Measurements from ENCODE around the gene ZNF76. TPM values are rescaled to one million over a fixed set of nuclear protein-coding genes. Genes with fewer than 3 reads are reported as not detected.

ZNF76 gene
- total RNA-seq, result 10 to 100 TPM; 19.6 to 52.5 (median 27.5) TPM

DNA sequence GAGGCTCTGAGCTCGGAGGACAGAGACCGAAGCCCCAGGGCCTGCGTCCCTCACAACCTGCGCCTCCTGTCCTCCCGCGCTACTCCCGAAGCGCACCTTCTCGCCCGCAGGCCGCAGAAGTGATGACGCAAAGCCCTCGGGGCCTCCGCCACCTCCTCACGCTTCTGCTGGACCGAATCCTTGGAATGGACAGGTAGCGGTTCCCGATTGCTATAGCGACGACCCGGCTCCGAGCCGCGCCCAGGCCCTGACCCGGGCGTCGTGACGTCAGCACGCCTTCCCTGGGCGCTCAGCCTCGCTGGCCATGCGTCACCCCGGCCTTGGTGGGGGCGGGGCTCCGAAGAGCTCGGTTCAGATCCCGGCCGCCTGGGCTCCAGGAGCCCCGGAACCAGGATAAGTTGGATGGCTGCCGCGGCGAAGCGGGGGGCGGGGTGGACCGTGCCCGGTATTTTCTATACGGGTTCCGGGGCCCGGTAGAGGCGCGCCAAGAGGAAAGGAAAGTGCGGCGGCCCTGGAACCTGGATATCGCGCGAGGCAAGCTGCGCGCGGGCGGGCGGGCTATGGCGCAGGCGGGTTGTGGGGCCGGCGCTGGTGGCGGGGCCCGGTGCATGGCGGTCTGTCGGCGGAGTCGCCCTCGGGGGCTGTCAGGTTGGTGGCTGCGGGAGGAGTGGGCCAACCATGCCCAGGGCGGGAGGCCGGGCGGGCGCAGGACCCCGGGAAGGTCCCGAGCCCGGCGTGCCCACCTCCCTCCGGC, at the start of gene ZNF76:
Gene ZNF76, plus strand, starts transcription at position 542 of the 754 bp plus-strand sequence. CDS start 21,417 bp downstream, outside the sequence.
- WGBS, result under 1% methylated on average over 56 of the region's 82 CpGs
- H3K27me3 ChIP-seq, result no peaks in the 10 kb centered on the region
- H3K4me1 ChIP-seq, result peaks cover 23% of the 10 kb centered on the region
- DNase-seq (ENCODE audit: low spot score in 2 of 2), result peak; percentile 98
- H3K4me3 ChIP-seq, result peak within 1 kb of the TSS; percentile 98
- H3K27ac ChIP-seq, result peak within 1 kb of the TSS; percentile 99
- peak; percentile 65 to 82 (median 79) for TF ChIP-seq POLR2AphosphoS5 (IDR thresholded peaks at IDR 0.05)
- TF ChIP-seq, protein P1, sequence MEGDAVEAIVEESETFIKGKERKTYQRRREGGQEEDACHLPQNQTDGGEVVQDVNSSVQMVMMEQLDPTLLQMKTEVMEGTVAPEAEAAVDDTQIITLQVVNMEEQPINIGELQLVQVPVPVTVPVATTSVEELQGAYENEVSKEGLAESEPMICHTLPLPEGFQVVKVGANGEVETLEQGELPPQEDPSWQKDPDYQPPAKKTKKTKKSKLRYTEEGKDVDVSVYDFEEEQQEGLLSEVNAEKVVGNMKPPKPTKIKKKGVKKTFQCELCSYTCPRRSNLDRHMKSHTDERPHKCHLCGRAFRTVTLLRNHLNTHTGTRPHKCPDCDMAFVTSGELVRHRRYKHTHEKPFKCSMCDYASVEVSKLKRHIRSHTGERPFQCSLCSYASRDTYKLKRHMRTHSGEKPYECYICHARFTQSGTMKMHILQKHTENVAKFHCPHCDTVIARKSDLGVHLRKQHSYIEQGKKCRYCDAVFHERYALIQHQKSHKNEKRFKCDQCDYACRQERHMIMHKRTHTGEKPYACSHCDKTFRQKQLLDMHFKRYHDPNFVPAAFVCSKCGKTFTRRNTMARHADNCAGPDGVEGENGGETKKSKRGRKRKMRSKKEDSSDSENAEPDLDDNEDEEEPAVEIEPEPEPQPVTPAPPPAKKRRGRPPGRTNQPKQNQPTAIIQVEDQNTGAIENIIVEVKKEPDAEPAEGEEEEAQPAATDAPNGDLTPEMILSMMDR (IDR thresholded peaks at IDR 0.05), result peak in 1 of 2 donors; percentile 56
- peak in 1 of 2 donors; percentile 51 for TF ChIP-seq POLR2A (IDR thresholded peaks at IDR 0.05)
- no peak for TF ChIP-seq EP300 (IDR thresholded peaks at IDR 0.05)
- H3K9me3 ChIP-seq, result no peaks in the 10 kb centered on the region
- no peaks in the 10 kb centered on the region for H3K36me3 ChIP-seq

DNA sequence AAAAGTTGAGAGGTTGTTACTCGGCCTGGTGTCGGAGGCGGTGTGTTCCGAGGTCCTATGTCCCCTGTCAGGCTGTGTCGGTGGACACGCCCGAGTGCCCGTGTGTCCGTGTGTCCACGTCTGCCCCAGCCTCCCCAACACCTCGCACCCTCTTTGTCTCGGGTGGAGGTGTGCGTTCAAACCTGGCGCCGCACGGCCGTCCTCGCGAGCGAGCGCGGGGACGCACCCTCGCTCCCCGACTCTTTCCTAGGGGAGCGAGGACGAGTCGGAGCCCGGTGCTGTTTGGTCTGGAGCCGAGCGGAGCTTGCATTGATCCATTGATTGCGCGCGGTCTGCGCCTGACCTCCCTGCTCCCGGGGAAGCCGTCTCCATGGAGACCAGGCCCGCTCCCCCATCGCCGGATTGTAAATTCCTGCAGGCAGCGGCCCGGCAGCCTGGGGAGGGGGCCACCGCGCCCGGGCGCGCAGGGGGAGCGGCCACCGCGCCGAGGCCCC, 46.2 kb upstream of the ZNF76 start:
- 4% methylated on average over 29 of the region's 51 CpGs for WGBS
- H3K4me1 ChIP-seq, result peaks cover 21% of the 10 kb centered on the region
- H3K27ac ChIP-seq, result no peak overlapping the region
- peak overlapping the region; percentile 73 for H3K4me3 ChIP-seq
- H3K9me3 ChIP-seq, result no peaks in the 10 kb centered on the region
- no peak for DNase-seq (ENCODE audit: low spot score in 2 of 2)
- peaks cover 63% of the 10 kb centered on the region for H3K27me3 ChIP-seq
- H3K36me3 ChIP-seq, result no peaks in the 10 kb centered on the region
- TF ChIP-seq EP300 (IDR thresholded peaks at IDR 0.05) (no peak), POLR2AphosphoS5 (IDR thresholded peaks at IDR 0.05) (no peak), POLR2A (IDR thresholded peaks at IDR 0.05) (no peak)
- TF ChIP-seq, protein P1 (IDR thresholded peaks at IDR 0.05), result no peak

DNA sequence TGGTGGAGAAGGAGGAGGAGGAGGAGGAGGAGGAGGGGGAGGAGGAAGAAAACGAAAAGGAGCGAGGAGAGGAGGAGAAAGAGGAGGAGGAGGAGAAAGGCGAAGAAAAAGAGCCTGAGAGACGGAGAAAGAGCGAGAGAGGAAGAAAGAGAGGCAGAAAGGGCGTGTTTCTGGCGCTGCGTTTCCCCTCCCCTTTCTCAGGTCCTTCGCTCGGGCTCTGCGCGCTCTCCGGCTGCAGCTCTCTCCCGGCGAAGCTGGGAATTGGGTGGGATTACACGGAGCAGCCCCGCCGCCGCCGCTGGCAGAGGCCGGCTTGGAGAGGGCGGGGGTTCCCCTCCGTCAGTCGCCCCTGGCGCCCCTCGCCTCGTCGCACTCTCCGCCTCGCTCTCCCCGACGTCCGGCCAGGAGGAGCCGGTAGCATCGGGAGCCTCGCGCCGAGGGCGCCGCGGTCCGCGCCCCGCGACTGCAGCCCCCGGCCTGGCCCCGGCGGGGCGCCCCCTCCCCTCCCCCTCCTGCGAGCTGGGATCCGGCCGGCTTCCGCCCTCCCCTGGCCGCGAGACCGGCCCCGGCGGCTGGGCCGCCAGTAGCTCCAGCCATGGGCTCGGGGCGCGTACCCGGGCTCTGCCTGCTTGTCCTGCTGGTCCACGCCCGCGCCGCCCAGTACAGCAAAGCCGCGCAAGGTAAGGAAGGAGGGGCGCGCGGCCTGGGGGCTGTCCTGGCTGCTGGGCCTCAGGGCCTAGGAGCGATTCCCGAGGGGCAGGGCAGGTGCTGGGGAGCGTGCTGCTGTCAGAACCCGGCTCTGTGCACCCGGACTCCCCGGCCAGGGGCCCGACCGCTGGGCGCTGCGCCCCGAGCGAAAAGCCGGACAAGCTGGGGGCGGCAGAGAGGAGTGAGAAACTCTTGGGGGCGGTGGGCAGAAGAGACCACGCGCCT, 45.4 kb upstream of the ZNF76 start, which contains the start of gene SCUBE3:
Gene SCUBE3, plus strand, starts transcription at position 133 of the 933 bp plus-strand sequence. Its CDS starts 463 bp downstream, at position 596.
- peak within 1 kb of the TSS; percentile 73 for H3K4me3 ChIP-seq
- H3K27me3 ChIP-seq, result peaks cover 63% of the 10 kb centered on the region
- no peak within 1 kb of the TSS for H3K27ac ChIP-seq
- TF ChIP-seq, protein P1 (IDR thresholded peaks at IDR 0.05), result no peak
- no peak for TF ChIP-seq POLR2AphosphoS5 (IDR thresholded peaks at IDR 0.05)
- no peak for TF ChIP-seq POLR2A (IDR thresholded peaks at IDR 0.05)
- TF ChIP-seq EP300 (IDR thresholded peaks at IDR 0.05), result no peak
- no peaks in the 10 kb centered on the region for H3K36me3 ChIP-seq
- no peak for DNase-seq (ENCODE audit: low spot score in 2 of 2)
- 1% methylated on average over 48 of the region's 89 CpGs for WGBS
- peaks cover 21% of the 10 kb centered on the region for H3K4me1 ChIP-seq
- no peaks in the 10 kb centered on the region for H3K9me3 ChIP-seq

DNA sequence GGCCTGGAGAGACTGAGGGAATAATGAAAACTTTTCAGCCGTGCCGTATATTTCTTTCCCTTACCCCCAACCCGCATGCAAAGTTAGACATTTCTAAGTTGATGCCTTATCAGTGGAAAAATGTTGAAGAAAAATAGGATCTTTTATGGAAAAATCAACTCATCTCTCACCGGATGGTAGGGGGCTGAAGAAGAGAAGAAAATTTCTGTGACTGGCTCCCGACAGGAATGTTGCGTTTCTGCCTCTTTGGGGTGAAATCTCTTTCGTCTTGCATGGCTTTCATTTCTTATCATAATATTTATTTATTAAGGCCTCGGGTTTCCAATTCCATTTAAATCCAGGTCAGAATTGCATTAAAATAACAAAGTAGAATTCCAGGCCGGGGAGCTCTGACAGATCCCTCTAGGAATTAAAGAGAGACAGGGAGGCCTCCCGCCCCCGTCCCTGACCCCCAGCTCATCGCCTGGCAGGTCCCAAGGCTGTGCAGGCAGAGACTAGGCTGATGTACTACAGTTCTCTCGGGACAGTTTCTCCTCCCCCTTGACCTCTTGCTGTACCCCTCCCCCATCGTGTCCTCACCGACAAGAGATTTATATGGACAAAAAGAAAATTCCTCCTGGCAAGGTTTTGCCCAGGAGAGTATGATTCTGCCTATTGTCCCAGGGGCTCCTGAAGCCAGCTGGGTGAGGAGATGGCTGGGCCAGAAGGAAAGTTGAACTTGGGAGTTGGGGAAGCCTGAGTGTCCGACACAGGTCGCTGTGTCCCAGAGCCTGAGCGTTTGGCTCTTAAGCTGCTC, 44.5 kb upstream of the ZNF76 start:
- Histone ChIP-seq H3K9me3 (no peaks in the 10 kb centered on the region), H3K36me3 (no peaks in the 10 kb centered on the region), H3K4me3 (peak overlapping the region; percentile 73), H3K27me3 (peaks cover 65% of the 10 kb centered on the region), H3K4me1 (peaks cover 21% of the 10 kb centered on the region), H3K27ac (no peak overlapping the region)
- DNase-seq (ENCODE audit: low spot score in 2 of 2), result no peak
- no peak for TF ChIP-seq POLR2A (IDR thresholded peaks at IDR 0.05)
- TF ChIP-seq POLR2AphosphoS5 (IDR thresholded peaks at IDR 0.05), result no peak
- TF ChIP-seq, protein P1 (IDR thresholded peaks at IDR 0.05), result no peak
- no peak for TF ChIP-seq EP300 (IDR thresholded peaks at IDR 0.05)
- WGBS, result 60% methylated on average over 18 of the region's 18 CpGs

Measured in suprapubic skin (tissue), 4 donors.